Fibroblast of villous mesenchyme (primary cell): ENCODE results near the gene ITPKA. TPM values are rescaled to one million over a fixed set of nuclear protein-coding genes. Genes with fewer than 3 reads are reported as not detected.
A peak's percentile ranks its signal among the peaks of the same experiment; 100 is the strongest.

ENCODE experiments used
- DNase-seq: peaks from one replicate; pipeline ENCODE4 v3.0.0-alpha.2; 2010; ENCODE audit warnings: low read depth
- H3K4me3 ChIP-seq: 2 replicates; pipeline ENCODE4 v1.5.1; 2011; ENCODE audit warnings: low read depth, mild to moderate bottlenecking, low read length
- total RNA-seq: library from RNA; depleted of rRNA; stranded (reverse); fragments of >200 nt; gene quantifications from 2 replicates; pipeline ENCODE4 v1.2.3, GENCODE V29; 2012
- TF ChIP-seq, protein P1 (sequence below): IDR thresholded peaks from 2 replicates; pipeline ENCODE4 v1.5.1; 2012; ENCODE audit warnings: low read depth, mild to moderate bottlenecking, low read length; ENCODE audit not compliant: insufficient read depth

Gene ITPKA
- total RNA-seq, 1 donor, result 0.86 TPM

DNA sequence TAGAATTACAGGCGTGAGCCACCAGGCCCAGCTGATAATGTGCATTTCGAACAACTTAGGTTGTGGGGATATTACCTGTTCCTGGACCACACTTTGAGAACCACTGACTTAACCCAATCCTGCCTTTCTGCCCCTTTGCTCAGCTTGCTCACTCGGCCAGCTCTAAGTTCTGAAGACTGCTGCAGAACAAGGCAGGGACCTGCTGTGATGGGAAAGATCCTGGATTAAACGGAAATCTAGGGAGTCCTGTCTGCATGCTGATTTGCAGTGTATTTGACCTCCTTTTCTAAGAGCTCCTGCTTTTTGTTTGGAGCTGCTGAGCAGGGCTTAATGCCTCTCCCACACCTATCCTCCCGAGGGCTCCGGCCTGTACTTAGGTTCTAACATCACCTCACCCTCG is 17.1 kb downstream of the ITPKA start:
- DNase-seq, result no peak
- TF ChIP-seq, protein P1, sequence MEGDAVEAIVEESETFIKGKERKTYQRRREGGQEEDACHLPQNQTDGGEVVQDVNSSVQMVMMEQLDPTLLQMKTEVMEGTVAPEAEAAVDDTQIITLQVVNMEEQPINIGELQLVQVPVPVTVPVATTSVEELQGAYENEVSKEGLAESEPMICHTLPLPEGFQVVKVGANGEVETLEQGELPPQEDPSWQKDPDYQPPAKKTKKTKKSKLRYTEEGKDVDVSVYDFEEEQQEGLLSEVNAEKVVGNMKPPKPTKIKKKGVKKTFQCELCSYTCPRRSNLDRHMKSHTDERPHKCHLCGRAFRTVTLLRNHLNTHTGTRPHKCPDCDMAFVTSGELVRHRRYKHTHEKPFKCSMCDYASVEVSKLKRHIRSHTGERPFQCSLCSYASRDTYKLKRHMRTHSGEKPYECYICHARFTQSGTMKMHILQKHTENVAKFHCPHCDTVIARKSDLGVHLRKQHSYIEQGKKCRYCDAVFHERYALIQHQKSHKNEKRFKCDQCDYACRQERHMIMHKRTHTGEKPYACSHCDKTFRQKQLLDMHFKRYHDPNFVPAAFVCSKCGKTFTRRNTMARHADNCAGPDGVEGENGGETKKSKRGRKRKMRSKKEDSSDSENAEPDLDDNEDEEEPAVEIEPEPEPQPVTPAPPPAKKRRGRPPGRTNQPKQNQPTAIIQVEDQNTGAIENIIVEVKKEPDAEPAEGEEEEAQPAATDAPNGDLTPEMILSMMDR, result no peak
- no peak overlapping the region for H3K4me3 ChIP-seq

DNA sequence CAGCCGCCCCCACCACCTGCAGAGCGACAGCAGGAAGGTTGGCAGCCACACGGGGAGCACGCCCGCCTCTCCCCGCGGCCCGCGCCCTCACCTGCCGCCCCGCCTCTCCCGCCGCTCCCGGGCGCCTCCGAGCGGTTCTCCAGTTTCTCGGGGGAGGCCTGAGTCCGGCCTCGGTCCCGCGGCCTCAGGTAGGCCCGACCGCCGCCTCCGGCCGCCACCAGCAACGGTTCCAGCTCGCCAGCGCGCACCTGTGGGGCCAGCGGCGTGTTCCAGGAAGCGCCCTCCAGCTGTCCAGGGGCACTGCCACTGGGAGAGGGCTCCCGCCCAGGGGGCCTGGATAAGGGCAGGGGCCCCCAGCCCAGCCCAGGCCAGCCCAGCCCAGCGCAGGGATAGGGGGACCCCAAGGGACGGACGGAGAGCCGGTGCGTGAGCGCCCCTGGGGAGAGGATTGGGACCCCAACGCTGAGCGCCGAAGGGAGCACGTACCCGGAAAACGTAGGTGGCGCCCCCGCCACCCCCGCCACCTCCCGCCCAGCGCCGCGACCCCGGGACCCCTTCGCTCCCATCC is 17.7 kb downstream of the ITPKA start:
- no peak overlapping the region for H3K4me3 ChIP-seq
- TF ChIP-seq, protein P1, result no peak
- DNase-seq, result no peak

DNA sequence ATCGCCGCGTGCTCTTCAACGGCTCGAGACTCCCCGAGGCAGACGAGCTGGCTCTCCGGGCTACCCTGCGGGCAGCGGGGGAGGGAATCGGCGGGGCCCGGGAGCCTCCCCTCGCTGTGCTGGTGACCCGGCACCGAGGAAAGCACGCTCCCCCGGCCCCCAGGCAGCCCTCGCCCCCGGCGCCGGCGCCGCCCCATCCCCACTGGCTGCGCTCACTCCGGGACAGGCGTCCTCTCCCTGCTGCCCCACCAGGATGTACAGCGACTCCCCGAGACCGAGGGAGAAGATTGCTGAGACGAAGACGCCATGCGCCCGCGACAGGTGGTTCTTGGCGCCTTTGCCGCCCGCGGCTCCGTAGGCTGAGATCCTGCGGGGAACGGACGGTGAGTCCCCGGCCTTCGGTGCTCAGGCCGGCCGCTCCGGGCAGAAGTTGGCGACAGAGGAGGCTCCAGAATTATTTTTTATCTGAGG is 18.3 kb downstream of the ITPKA start:
- H3K4me3 ChIP-seq, result no peak overlapping the region
- DNase-seq, result no peak
- TF ChIP-seq, protein P1, result no peak

DNA sequence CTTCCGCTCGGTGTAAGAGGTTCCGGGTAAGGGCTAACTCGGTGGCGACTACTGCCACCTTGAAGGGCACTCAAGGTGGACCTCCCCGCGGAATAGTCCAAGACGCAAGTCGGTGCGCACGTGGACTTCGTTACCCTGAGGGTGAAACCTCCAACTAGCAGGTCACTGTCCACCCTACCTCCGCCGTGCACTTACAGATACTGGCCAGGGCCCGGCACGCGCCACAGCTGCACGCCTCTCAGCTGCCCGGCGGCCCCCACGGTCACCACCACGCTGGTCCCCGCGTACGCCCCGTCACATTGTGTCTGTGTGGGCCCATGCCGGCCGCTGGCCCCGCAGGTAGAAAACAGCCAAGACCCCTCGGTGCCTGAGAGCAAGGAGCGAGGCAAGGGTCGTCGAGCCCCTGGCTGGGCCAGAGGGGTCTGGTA is 18.9 kb downstream of the ITPKA start:
- TF ChIP-seq, protein P1, result no peak
- H3K4me3 ChIP-seq, result peak overlapping the region; percentile 63
- no peak for DNase-seq

DNA sequence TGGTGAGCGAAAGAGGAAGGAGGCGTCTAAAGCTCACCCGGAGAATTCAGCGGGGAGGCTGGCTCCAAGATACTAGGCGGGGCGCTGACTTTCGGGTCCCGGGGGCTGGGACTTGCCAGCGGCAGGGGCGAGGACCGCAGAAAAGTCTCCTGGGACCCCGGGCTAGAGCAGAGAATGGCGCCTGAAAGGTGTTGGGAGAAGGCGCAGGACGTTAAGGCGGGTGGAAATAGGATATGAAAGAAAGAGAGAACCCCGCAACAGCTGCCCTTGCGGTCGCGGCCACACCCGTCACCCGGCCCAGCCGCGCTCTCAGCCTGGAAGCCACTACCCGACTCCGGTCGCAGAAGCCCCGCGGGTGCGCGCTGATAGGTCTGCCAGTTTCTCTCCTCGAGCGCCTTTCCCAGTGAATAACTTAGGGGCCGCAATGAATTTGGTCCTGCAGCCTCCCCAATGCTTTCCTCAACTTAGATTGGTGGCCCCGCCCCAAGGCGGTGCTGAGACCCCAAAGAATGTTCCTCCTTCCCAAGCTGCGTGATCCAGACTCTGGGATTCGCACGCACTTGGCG is 19.3 kb downstream of the ITPKA start:
- peak; percentile 45 for DNase-seq
- TF ChIP-seq, protein P1, result no peak
- peak overlapping the region; percentile 63 for H3K4me3 ChIP-seq

DNA sequence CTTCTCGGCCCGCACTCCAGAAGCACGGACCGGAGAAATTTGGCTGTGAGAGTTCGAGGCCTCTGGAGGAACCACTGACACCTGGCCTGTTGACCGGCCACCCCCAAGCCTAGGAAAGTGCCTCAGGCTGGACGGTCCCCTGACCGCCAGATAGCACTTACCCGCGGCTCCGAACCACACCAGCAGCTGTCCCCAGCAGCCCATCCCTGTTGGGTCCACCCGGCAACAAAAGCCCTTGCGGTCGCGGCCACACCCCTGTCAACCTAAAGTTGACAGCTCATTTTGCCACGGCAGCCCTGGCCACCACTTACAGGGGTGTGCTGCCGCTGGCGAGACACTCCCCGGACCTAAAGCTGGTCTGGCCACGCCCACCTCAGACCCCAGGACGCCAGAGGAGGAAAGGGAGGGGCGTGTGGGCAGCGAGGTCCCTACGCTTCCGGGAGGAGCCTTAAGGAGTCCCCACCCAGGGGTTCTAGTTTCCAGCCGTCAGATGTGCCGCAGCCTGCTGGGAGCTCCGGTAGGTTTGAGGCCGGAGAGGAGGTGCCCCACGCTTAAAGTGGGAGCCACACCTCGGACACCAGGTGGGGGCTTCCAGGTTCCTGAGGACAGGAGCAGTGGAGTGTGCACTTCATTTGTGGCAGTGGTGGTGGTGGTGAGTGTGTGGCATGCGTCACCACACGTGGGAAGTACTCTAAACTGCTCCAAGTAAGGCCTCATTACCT is 20.0 kb downstream of the ITPKA start, which contains the start of gene LTK:
Gene LTK (minus strand): TSS at position 322 of the 722 bp plus-strand sequence. CDS start 118 bp downstream, at position 204.
- TF ChIP-seq, protein P1, result no peak
- DNase-seq, result peak; percentile 38

More for the DNA sequence above, 20.0 kb downstream of the ITPKA start, which contains the start of gene LTK:
- H3K4me3 ChIP-seq, result peak within 1 kb of the TSS; percentile 63
